ENCODE results near the gene PTGER1.
"Not testable (repeated sequence)": the region's sequence is repeated elsewhere in the genome, so short reads cannot be mapped to it uniquely, and the experiment has no call there.

Gene PTGER1

GRCh38 chr19:14510311-14511228 lies 35.4 kb upstream of the PTGER1 start:
- Histone ChIP-seq H3K27ac (ENCODE audit: low read depth, low read length) (no peak overlapping the region), H3K27me3 (ENCODE audit: control insufficient read depth, low read length) (no peaks in the 10 kb centered on the region), H3K4me3 (ENCODE audit: low read length) (no peak overlapping the region), H3K9me3 (ENCODE audit: control insufficient read depth, insufficient read depth, low read length) (no peaks in the 10 kb centered on the region), H3F3A (ENCODE audit: control insufficient read depth, insufficient read depth) (peaks cover 12% of the 10 kb centered on the region; the same call in 1 of the 2 replicates), H3K79me2 (ENCODE audit: control insufficient read depth, low read length) (peaks cover 5% of the 10 kb centered on the region), H3K4me2 (ENCODE audit: low read length) (no peak overlapping the region), H3K9me2 (replicated peaks; ENCODE audit: control insufficient read depth, low read length) (no peaks in the 10 kb centered on the region), H3K36me3 (ENCODE audit: control insufficient read depth, low read length) (peaks cover 26% of the 10 kb centered on the region), H4K20me1 (ENCODE audit: control insufficient read depth, insufficient read depth, low read depth, low read length) (peaks cover 11% of the 10 kb centered on the region; the same call in 1 of the 2 replicates), H3K4me1 (ENCODE audit: control insufficient read depth, low read length) (peaks cover 8% of the 10 kb centered on the region)
- TF ChIP-seq, protein P1, sequence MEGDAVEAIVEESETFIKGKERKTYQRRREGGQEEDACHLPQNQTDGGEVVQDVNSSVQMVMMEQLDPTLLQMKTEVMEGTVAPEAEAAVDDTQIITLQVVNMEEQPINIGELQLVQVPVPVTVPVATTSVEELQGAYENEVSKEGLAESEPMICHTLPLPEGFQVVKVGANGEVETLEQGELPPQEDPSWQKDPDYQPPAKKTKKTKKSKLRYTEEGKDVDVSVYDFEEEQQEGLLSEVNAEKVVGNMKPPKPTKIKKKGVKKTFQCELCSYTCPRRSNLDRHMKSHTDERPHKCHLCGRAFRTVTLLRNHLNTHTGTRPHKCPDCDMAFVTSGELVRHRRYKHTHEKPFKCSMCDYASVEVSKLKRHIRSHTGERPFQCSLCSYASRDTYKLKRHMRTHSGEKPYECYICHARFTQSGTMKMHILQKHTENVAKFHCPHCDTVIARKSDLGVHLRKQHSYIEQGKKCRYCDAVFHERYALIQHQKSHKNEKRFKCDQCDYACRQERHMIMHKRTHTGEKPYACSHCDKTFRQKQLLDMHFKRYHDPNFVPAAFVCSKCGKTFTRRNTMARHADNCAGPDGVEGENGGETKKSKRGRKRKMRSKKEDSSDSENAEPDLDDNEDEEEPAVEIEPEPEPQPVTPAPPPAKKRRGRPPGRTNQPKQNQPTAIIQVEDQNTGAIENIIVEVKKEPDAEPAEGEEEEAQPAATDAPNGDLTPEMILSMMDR (IDR thresholded peaks at IDR 0.05; ENCODE audit: low read depth, low read length, poor library complexity, severe bottlenecking) = no peak
- no peak for TF ChIP-seq EZH2phosphoT487 (IDR thresholded peaks at IDR 0.05; ENCODE audit: borderline replicate concordance, low read length)

- Histone ChIP-seq H3K9me2 (replicated peaks; ENCODE audit: control insufficient read depth, low read length) (no peaks in the 10 kb centered on the region), H3F3A (ENCODE audit: control insufficient read depth, insufficient read depth) (0 out of 2 replicates have a peak, but pooled peaks cover 5% of the 10 kb centered on the region), H3K4me1 (ENCODE audit: control insufficient read depth, low read length) (peaks cover 5% of the 10 kb centered on the region), H4K20me1 (ENCODE audit: control insufficient read depth, insufficient read depth, low read depth, low read length) (no peaks in the 10 kb centered on the region), H3K36me3 (ENCODE audit: control insufficient read depth, low read length) (0 out of 2 replicates have a peak, but pooled peaks cover 2% of the 10 kb centered on the region), H3K27me3 (ENCODE audit: control insufficient read depth, low read length) (no peaks in the 10 kb centered on the region), H3K27ac (ENCODE audit: low read depth, low read length) (no peak overlapping the region), H3K79me2 (ENCODE audit: control insufficient read depth, low read length) (no peaks in the 10 kb centered on the region), H3K4me3 (ENCODE audit: low read length) (no peak overlapping the region), H3K4me2 (ENCODE audit: low read length) (no peak overlapping the region), H3K9me3 (ENCODE audit: control insufficient read depth, insufficient read depth, low read length) (no peaks in the 10 kb centered on the region)
- TF ChIP-seq, protein P1 (IDR thresholded peaks at IDR 0.05; ENCODE audit: low read depth, low read length, poor library complexity, severe bottlenecking) = no peak
- TF ChIP-seq EZH2phosphoT487 (IDR thresholded peaks at IDR 0.05; ENCODE audit: borderline replicate concordance, low read length) = no peak
These were observed 32.8 kb upstream of the PTGER1 start for GRCh38 chr19:14507704-14508542.

DNA sequence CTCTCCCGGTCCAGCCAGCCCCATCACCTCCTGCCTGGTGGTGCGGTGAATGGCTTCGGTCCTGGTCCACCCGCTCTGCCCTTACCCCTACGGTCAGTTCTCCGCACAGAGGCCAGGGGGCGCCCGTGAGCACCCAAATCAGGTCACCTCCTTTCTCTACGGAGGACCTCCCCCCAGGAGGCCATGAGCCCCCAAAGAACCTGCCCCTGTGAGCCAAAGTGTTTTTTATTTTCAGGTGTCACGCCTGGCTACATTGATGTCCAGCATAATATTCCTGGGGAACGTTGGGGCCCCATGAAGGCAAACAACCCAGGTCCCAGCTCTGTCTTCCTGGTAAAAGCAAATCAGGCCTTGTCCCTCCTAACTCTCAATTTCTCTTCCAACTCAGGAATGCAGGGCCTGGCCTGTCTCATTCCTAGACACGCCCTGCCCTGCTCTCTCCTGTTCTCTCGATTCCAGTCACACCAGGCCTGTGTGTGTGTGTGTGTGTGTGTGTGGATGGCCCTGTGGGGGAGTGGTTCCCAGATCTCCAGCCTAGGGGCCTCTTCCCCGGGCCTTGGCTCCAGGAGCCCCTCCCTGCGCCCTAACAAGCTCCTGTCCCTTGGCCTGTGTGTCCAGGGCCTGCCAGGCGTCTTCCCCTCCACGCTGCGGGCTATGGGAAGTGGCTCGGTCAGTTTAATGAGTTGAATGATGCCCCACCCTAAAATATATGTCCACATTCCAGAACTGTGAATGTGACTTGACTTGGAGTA lies 30.5 kb upstream of the PTGER1 start:
- Histone ChIP-seq H3K79me2 (ENCODE audit: control insufficient read depth, low read length) (no peaks in the 10 kb centered on the region), H3K9me2 (replicated peaks; ENCODE audit: control insufficient read depth, low read length) (no peaks in the 10 kb centered on the region), H3K4me3 (ENCODE audit: low read length) (no peak overlapping the region), H3F3A (ENCODE audit: control insufficient read depth, insufficient read depth) (no peaks in the 10 kb centered on the region), H4K20me1 (ENCODE audit: control insufficient read depth, insufficient read depth, low read depth, low read length) (no peaks in the 10 kb centered on the region), H3K27me3 (ENCODE audit: control insufficient read depth, low read length) (no peaks in the 10 kb centered on the region), H3K4me2 (ENCODE audit: low read length) (no peak overlapping the region), H3K4me1 (ENCODE audit: control insufficient read depth, low read length) (peaks cover 5% of the 10 kb centered on the region), H3K36me3 (ENCODE audit: control insufficient read depth, low read length) (no peaks in the 10 kb centered on the region), H3K27ac (ENCODE audit: low read depth, low read length) (no peak overlapping the region), H3K9me3 (ENCODE audit: control insufficient read depth, insufficient read depth, low read length) (no peaks in the 10 kb centered on the region)
- no peak for TF ChIP-seq EZH2phosphoT487 (IDR thresholded peaks at IDR 0.05; ENCODE audit: borderline replicate concordance, low read length)
- TF ChIP-seq, protein P1 (IDR thresholded peaks at IDR 0.05; ENCODE audit: low read depth, low read length, poor library complexity, severe bottlenecking) = peak; percentile 88

- not testable (repeated sequence) for H3K27me3 ChIP-seq (ENCODE audit: control insufficient read depth, low read length); H3F3A ChIP-seq (ENCODE audit: control insufficient read depth, insufficient read depth); H3K9me3 ChIP-seq (ENCODE audit: control insufficient read depth, insufficient read depth, low read length); H3K27ac ChIP-seq (ENCODE audit: low read depth, low read length); H3K79me2 ChIP-seq (ENCODE audit: control insufficient read depth, low read length); H3K4me1 ChIP-seq (ENCODE audit: control insufficient read depth, low read length); H3K36me3 ChIP-seq (ENCODE audit: control insufficient read depth, low read length); H3K9me2 ChIP-seq (replicated peaks; ENCODE audit: control insufficient read depth, low read length); H3K4me2 ChIP-seq (ENCODE audit: low read length); H4K20me1 ChIP-seq (ENCODE audit: control insufficient read depth, insufficient read depth, low read depth, low read length); H3K4me3 ChIP-seq (ENCODE audit: low read length)
These were observed 29.4 kb upstream of the PTGER1 start for GRCh38 chr19:14504575-14504974.
